ENCODE measurements around the gene NIPSNAP2.

The NIPSNAP2 gene

GRCh38 chr7:55969391-55969790 lies 5.0 kb downstream of the NIPSNAP2 start:
- 86% methylated on average over 8 of the region's 11 CpGs for WGBS
- H2AFZ ChIP-seq (ENCODE audit: low read depth, low read length) = no peak overlapping the region
- no peaks in the 10 kb centered on the region for H3K9me3 ChIP-seq (ENCODE audit: control insufficient read depth, low read length)
- no peak overlapping the region for H3K14ac ChIP-seq (ENCODE audit: low read length in 2 of 2)
- peaks cover 4% of the 10 kb centered on the region for H3K4me1 ChIP-seq (ENCODE audit: control insufficient read depth, insufficient read depth, low read depth, low read length)
- H3K27ac ChIP-seq (ENCODE audit: low read length, poor library complexity, severe bottlenecking) = no peak overlapping the region
- no peak overlapping the region for H3K23ac ChIP-seq (ENCODE audit: low read length in 2 of 2)
- no peak overlapping the region for H2BK5ac ChIP-seq (ENCODE audit: low read depth, low read length, poor library complexity, severe bottlenecking)
- no peak overlapping the region for H2BK15ac ChIP-seq (ENCODE audit: low read depth, poor library complexity, severe bottlenecking)
- no peak overlapping the region for H3K4me2 ChIP-seq (ENCODE audit: low read length, poor library complexity, severe bottlenecking)
- H3K36me3 ChIP-seq (ENCODE audit: control insufficient read depth in 1 of 2, insufficient read depth in 2 of 2, low read depth in 1 of 2, low read length in 2 of 2) = peaks cover 6 to 21% of the 10 kb centered on the region in 2 experiments
- H3K9ac ChIP-seq (ENCODE audit: low read length) = no peak overlapping the region
- no peak for DNase-seq
- no peak overlapping the region for H4K91ac ChIP-seq (ENCODE audit: low read length)
- H4K8ac ChIP-seq (ENCODE audit: low read length) = no peak overlapping the region
- H2AK5ac ChIP-seq (ENCODE audit: low read length, severe bottlenecking) = no peak overlapping the region
- H3K4ac ChIP-seq (ENCODE audit: low read depth in 1 of 2, low read length in 2 of 2) = no peak overlapping the region
- no peak overlapping the region for H2BK12ac ChIP-seq (ENCODE audit: low read length in 2 of 2)
- H2BK120ac ChIP-seq (ENCODE audit: low read depth, low read length) = no peak overlapping the region
- peaks cover 19% of the 10 kb centered on the region for H3K79me1 ChIP-seq (replicated peaks; ENCODE audit: low read length, poor library complexity, severe bottlenecking)
- H3K27me3 ChIP-seq (ENCODE audit: control insufficient read depth in 1 of 2, insufficient read depth in 1 of 2, low read length in 2 of 2) = no peaks in the 10 kb centered on the region
- H3K18ac ChIP-seq (ENCODE audit: low read depth in 1 of 2, low read length in 2 of 2) = no peak overlapping the region
- H3K4me3 ChIP-seq (ENCODE audit: insufficient read depth in 1 of 2, low read depth in 1 of 2, low read length in 2 of 2) = no peak overlapping the region

- Histone ChIP-seq H3K4ac (ENCODE audit: low read depth in 1 of 2, low read length in 2 of 2) (no peak overlapping the region), H3K23ac (ENCODE audit: low read length in 2 of 2) (no peak overlapping the region), H4K91ac (ENCODE audit: low read length) (no peak overlapping the region), H2BK120ac (ENCODE audit: low read depth, low read length) (no peak overlapping the region), H3K79me1 (replicated peaks; ENCODE audit: low read length, poor library complexity, severe bottlenecking) (peaks cover 27% of the 10 kb centered on the region), H3K36me3 (ENCODE audit: control insufficient read depth in 1 of 2, insufficient read depth in 2 of 2, low read depth in 1 of 2, low read length in 2 of 2) (peaks cover 6 to 21% of the 10 kb centered on the region in 2 experiments), H2BK15ac (ENCODE audit: low read depth, poor library complexity, severe bottlenecking) (no peak overlapping the region), H3K4me1 (ENCODE audit: control insufficient read depth, insufficient read depth, low read depth, low read length) (peaks cover 4% of the 10 kb centered on the region), H3K4me2 (ENCODE audit: low read length, poor library complexity, severe bottlenecking) (no peak overlapping the region), H2BK12ac (ENCODE audit: low read length in 2 of 2) (no peak overlapping the region), H3K18ac (ENCODE audit: low read depth in 1 of 2, low read length in 2 of 2) (no peak overlapping the region), H3K27ac (ENCODE audit: low read length, poor library complexity, severe bottlenecking) (no peak overlapping the region), H3K14ac (ENCODE audit: low read length in 2 of 2) (no peak overlapping the region), H3K4me3 (ENCODE audit: insufficient read depth in 1 of 2, low read depth in 1 of 2, low read length in 2 of 2) (no peak overlapping the region), H2AFZ (ENCODE audit: low read depth, low read length) (no peak overlapping the region), H3K9me3 (ENCODE audit: control insufficient read depth, low read length) (no peaks in the 10 kb centered on the region), H3K9ac (ENCODE audit: low read length) (no peak overlapping the region), H2AK5ac (ENCODE audit: low read length, severe bottlenecking) (no peak overlapping the region), H2BK5ac (ENCODE audit: low read depth, low read length, poor library complexity, severe bottlenecking) (no peak overlapping the region), H4K8ac (ENCODE audit: low read length) (no peak overlapping the region), H3K27me3 (ENCODE audit: control insufficient read depth in 1 of 2, insufficient read depth in 1 of 2, low read length in 2 of 2) (no peaks in the 10 kb centered on the region)
- no peak for DNase-seq
- WGBS = 84% methylated on average over 7 of the region's 7 CpGs
Measured at GRCh38 chr7:55970561-55970960, 6.2 kb downstream of the NIPSNAP2 start.

- H3K4me2 ChIP-seq (ENCODE audit: low read length, poor library complexity, severe bottlenecking) = no peak overlapping the region
- H2BK15ac ChIP-seq (ENCODE audit: low read depth, poor library complexity, severe bottlenecking) = no peak overlapping the region
- peaks cover 29% of the 10 kb centered on the region for H3K79me1 ChIP-seq (replicated peaks; ENCODE audit: low read length, poor library complexity, severe bottlenecking)
- no peaks in the 10 kb centered on the region for H3K9me3 ChIP-seq (ENCODE audit: control insufficient read depth, low read length)
- no peak overlapping the region for H3K27ac ChIP-seq (ENCODE audit: low read length, poor library complexity, severe bottlenecking)
- no peak for DNase-seq
- no peak overlapping the region for H3K4ac ChIP-seq (ENCODE audit: low read depth in 1 of 2, low read length in 2 of 2)
- peaks cover 2% of the 10 kb centered on the region for H3K4me1 ChIP-seq (ENCODE audit: control insufficient read depth, insufficient read depth, low read depth, low read length)
- no peak overlapping the region for H2AK5ac ChIP-seq (ENCODE audit: low read length, severe bottlenecking)
- H3K14ac ChIP-seq (ENCODE audit: low read length in 2 of 2) = no peak overlapping the region
- H2BK120ac ChIP-seq (ENCODE audit: low read depth, low read length) = no peak overlapping the region
- H2BK12ac ChIP-seq (ENCODE audit: low read length in 2 of 2) = no peak overlapping the region
- H2BK5ac ChIP-seq (ENCODE audit: low read depth, low read length, poor library complexity, severe bottlenecking) = no peak overlapping the region
- no peak overlapping the region for H3K4me3 ChIP-seq (ENCODE audit: insufficient read depth in 1 of 2, low read depth in 1 of 2, low read length in 2 of 2)
- no peak overlapping the region for H3K18ac ChIP-seq (ENCODE audit: low read depth in 1 of 2, low read length in 2 of 2)
- WGBS = over 99% methylated on average over 7 of the region's 8 CpGs
- peaks cover 6 to 21% of the 10 kb centered on the region in 2 experiments for H3K36me3 ChIP-seq (ENCODE audit: control insufficient read depth in 1 of 2, insufficient read depth in 2 of 2, low read depth in 1 of 2, low read length in 2 of 2)
- H4K91ac ChIP-seq (ENCODE audit: low read length) = no peak overlapping the region
- no peak overlapping the region for H3K9ac ChIP-seq (ENCODE audit: low read length)
- H3K23ac ChIP-seq (ENCODE audit: low read length in 2 of 2) = peak overlapping the region in 1 of 2 experiments; percentile 19
- H2AFZ ChIP-seq (ENCODE audit: low read depth, low read length) = no peak overlapping the region
- no peaks in the 10 kb centered on the region for H3K27me3 ChIP-seq (ENCODE audit: control insufficient read depth in 1 of 2, insufficient read depth in 1 of 2, low read length in 2 of 2)
- no peak overlapping the region for H4K8ac ChIP-seq (ENCODE audit: low read length)
Measured at GRCh38 chr7:55970978-55971377, 6.6 kb downstream of the NIPSNAP2 start.

GRCh38 chr7:55973747-55974250 lies 9.4 kb downstream of the NIPSNAP2 start:
- H3K18ac ChIP-seq (ENCODE audit: low read depth in 1 of 2, low read length in 2 of 2) = no peak overlapping the region
- H2BK15ac ChIP-seq (ENCODE audit: low read depth, poor library complexity, severe bottlenecking) = no peak overlapping the region
- no peaks in the 10 kb centered on the region for H3K9me3 ChIP-seq (ENCODE audit: control insufficient read depth, low read length)
- no peak overlapping the region for H2BK12ac ChIP-seq (ENCODE audit: low read length in 2 of 2)
- H3K4ac ChIP-seq (ENCODE audit: low read depth in 1 of 2, low read length in 2 of 2) = no peak overlapping the region
- H2AFZ ChIP-seq (ENCODE audit: low read depth, low read length) = no peak overlapping the region
- no peak overlapping the region for H3K4me2 ChIP-seq (ENCODE audit: low read length, poor library complexity, severe bottlenecking)
- no peak overlapping the region for H2AK5ac ChIP-seq (ENCODE audit: low read length, severe bottlenecking)
- H3K4me1 ChIP-seq (ENCODE audit: control insufficient read depth, insufficient read depth, low read depth, low read length) = peaks cover 2% of the 10 kb centered on the region
- H2BK120ac ChIP-seq (ENCODE audit: low read depth, low read length) = no peak overlapping the region
- no peak overlapping the region for H3K4me3 ChIP-seq (ENCODE audit: insufficient read depth in 1 of 2, low read depth in 1 of 2, low read length in 2 of 2)
- no peak overlapping the region for H3K23ac ChIP-seq (ENCODE audit: low read length in 2 of 2)
- no peak overlapping the region for H3K27ac ChIP-seq (ENCODE audit: low read length, poor library complexity, severe bottlenecking)
- H3K9ac ChIP-seq (ENCODE audit: low read length) = no peak overlapping the region
- H3K27me3 ChIP-seq (ENCODE audit: control insufficient read depth in 1 of 2, insufficient read depth in 1 of 2, low read length in 2 of 2) = no peaks in the 10 kb centered on the region
- DNase-seq = no peak
- WGBS = 98% methylated on average over 4 of the region's 7 CpGs
- no peak overlapping the region for H4K91ac ChIP-seq (ENCODE audit: low read length)
- H4K8ac ChIP-seq (ENCODE audit: low read length) = no peak overlapping the region
- H2BK5ac ChIP-seq (ENCODE audit: low read depth, low read length, poor library complexity, severe bottlenecking) = no peak overlapping the region
- peaks cover 35% of the 10 kb centered on the region for H3K79me1 ChIP-seq (replicated peaks; ENCODE audit: low read length, poor library complexity, severe bottlenecking)
- H3K14ac ChIP-seq (ENCODE audit: low read length in 2 of 2) = no peak overlapping the region
- peaks cover 11 to 13% of the 10 kb centered on the region in 2 experiments for H3K36me3 ChIP-seq (ENCODE audit: control insufficient read depth in 1 of 2, insufficient read depth in 2 of 2, low read depth in 1 of 2, low read length in 2 of 2)

Measured in mesenchymal stem cell (in vitro differentiated cells and primary cell).